Nephron progenitor cell (in vitro differentiated cells): ENCODE results near the gene SAT1.

ENCODE experiments used
- DNase-seq: peaks from one replicate; pipeline ENCODE4 v3.0.0; 2021
- H3K27ac Mint-ChIP-seq: 2 replicates; pipeline ENCODE4 v1.8.0; 2021; ENCODE audit warnings: mild to moderate bottlenecking, moderate library complexity, mixed read lengths
- H3K27me3 Mint-ChIP-seq: 2 replicates; pipeline ENCODE4 v1.8.0; 2021; ENCODE audit warnings: mild to moderate bottlenecking, low read depth, mixed read lengths; ENCODE audit not compliant: poor library complexity
- H3K36me3 Mint-ChIP-seq: 2 replicates; pipeline ENCODE4 v1.8.0; 2021; ENCODE audit warnings: low read depth, mixed read lengths
- H3K4me1 Mint-ChIP-seq: 2 replicates; pipeline ENCODE4 v1.8.0; 2021; ENCODE audit warnings: mixed read lengths
- H3K4me3 Mint-ChIP-seq: 2 replicates; pipeline ENCODE4 v1.8.0; 2021; ENCODE audit warnings: mild to moderate bottlenecking, moderate library complexity, mixed read lengths
- H3K9me3 Mint-ChIP-seq: 2 replicates; pipeline ENCODE4 v1.8.0; 2021; ENCODE audit warnings: mild to moderate bottlenecking, moderate library complexity, mixed read lengths
- CTCF ChIP-seq: fragments of 200-600 bp; sonication (generic); IDR thresholded peaks from 2 replicates; pipeline ENCODE4 v1.5.0; 2021; ENCODE audit warnings: antibody characterized with exemption

The SAT1 gene

DNA sequence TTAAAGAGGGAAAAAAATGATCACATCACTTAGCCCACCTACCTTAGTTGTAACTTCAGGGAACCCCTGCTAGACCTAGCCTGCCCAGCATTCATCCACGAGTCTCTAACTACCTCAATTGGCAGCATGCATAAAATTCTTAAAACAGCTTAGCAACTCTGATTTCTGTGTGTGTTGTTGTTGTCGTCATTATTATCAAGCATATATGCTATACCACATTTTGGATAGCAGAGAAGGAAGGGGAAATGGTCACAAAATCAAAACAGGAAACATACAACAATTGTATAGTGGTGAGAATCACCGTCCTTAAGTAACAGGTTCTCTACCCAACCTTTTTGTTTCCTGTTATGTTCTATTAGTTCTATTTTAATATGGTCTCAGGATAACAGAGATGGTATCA is 37.2 kb upstream of the SAT1 start:
- Mint-ChIP-seq H3K27me3 (peaks cover 6% of the 10 kb centered on the region), H3K4me1 (peaks cover 27% of the 10 kb centered on the region), H3K9me3 (no peaks in the 10 kb centered on the region), H3K4me3 (no peak overlapping the region), H3K27ac (no peak overlapping the region), H3K36me3 (peaks cover under 1% of the 10 kb centered on the region)
- no peak for DNase-seq
- no peak for TF ChIP-seq CTCF

DNA sequence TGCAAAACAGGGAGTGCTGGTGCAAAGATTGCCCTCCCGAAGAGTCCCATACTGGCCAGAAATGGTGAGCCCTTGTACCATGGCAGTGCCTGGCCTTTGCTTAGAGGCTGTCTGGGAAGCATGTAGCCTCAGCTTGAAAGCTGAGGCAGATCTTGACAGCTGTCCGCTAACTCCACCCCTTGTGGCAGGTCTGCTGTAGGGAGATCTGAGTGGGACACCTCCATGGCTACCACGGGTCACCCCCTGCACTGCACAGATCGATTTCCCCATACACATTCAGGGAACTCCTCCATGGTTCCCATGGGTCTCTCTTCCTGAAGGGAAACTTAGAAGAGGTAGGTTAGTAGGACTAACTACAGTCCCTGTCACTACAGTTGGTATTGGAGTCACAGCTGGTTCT is 33.8 kb upstream of the SAT1 start:
- H3K27me3 Mint-ChIP-seq = no peaks in the 10 kb centered on the region

GRCh38 chrX:23749576-23749975 is 33.4 kb upstream of the SAT1 start:
- H3K27ac Mint-ChIP-seq = peak overlapping the region; percentile 56
- DNase-seq = no peak
- no peaks in the 10 kb centered on the region for H3K27me3 Mint-ChIP-seq
- H3K36me3 Mint-ChIP-seq = no peaks in the 10 kb centered on the region
- no peak overlapping the region for H3K4me3 Mint-ChIP-seq
- TF ChIP-seq CTCF = no peak
- peaks cover 14% of the 10 kb centered on the region for H3K4me1 Mint-ChIP-seq
- H3K9me3 Mint-ChIP-seq = no peaks in the 10 kb centered on the region

More for the DNA sequence above, 33.8 kb upstream of the SAT1 start:
- TF ChIP-seq CTCF = no peak
- Mint-ChIP-seq H3K9me3 (no peaks in the 10 kb centered on the region), H3K36me3 (no peaks in the 10 kb centered on the region), H3K4me1 (peaks cover 12% of the 10 kb centered on the region), H3K27ac (no peak overlapping the region), H3K4me3 (no peak overlapping the region)
- no peak for DNase-seq

DNA sequence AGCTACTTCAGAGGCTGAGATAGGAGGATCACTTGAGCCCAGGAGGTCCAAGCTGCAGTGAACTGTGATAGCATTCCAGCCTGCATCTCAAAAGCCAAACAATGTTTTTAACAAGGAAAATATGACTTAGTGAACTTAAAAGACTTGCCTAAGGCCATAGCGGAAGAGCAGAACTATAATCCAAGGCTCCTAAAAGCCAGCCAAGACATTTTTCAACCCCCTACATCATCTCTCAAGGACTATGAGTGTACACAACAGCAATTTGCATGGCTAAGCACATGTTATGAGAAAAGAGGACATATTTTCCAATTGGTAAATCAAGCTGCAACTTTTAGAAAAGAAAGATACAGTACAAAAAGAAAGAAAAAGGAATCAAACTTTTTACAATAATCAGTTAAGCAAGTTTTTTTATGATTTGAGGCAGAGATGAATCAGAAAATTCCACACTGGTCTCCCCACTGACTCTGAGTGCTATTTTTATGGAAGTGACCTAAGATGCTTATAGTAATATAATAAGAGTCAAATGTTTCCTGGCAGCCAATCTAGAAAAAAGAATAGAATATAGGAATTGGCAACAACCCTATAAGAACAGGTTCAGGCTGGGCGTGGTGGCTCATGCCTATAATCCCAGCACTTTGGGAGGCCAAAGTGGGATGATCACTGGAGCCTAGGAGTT is 30.1 kb upstream of the SAT1 start:
- peaks cover 22% of the 10 kb centered on the region for H3K4me1 Mint-ChIP-seq
- TF ChIP-seq CTCF = no peak
- no peak for DNase-seq
- no peaks in the 10 kb centered on the region for H3K27me3 Mint-ChIP-seq
- no peaks in the 10 kb centered on the region for H3K36me3 Mint-ChIP-seq
- no peaks in the 10 kb centered on the region for H3K9me3 Mint-ChIP-seq
- no peak overlapping the region for H3K4me3 Mint-ChIP-seq
- peak overlapping the region; percentile 94 for H3K27ac Mint-ChIP-seq

GRCh38 chrX:23754664-23755063 is 28.3 kb upstream of the SAT1 start:
- Mint-ChIP-seq H3K27ac (no peak overlapping the region), H3K4me1 (peaks cover 15% of the 10 kb centered on the region), H3K9me3 (peaks cover 4% of the 10 kb centered on the region), H3K4me3 (no peak overlapping the region), H3K27me3 (peaks cover 3% of the 10 kb centered on the region), H3K36me3 (no peaks in the 10 kb centered on the region)
- TF ChIP-seq CTCF = no peak
- no peak for DNase-seq

GRCh38 chrX:23756165-23756564 is 26.8 kb upstream of the SAT1 start:
- peak; percentile 73 for TF ChIP-seq CTCF
- DNase-seq = peak; percentile 60
- Mint-ChIP-seq H3K36me3 (no peaks in the 10 kb centered on the region), H3K4me1 (peaks cover 14% of the 10 kb centered on the region), H3K27me3 (peaks cover 3% of the 10 kb centered on the region), H3K9me3 (peaks cover 4% of the 10 kb centered on the region), H3K4me3 (no peak overlapping the region), H3K27ac (no peak overlapping the region)
